ENCODE results near the gene MEA1.
"Not testable (repeated sequence)": the region's sequence is repeated elsewhere in the genome, so short reads cannot be mapped to it uniquely, and the experiment has no call there.

MEA1 gene

DNA sequence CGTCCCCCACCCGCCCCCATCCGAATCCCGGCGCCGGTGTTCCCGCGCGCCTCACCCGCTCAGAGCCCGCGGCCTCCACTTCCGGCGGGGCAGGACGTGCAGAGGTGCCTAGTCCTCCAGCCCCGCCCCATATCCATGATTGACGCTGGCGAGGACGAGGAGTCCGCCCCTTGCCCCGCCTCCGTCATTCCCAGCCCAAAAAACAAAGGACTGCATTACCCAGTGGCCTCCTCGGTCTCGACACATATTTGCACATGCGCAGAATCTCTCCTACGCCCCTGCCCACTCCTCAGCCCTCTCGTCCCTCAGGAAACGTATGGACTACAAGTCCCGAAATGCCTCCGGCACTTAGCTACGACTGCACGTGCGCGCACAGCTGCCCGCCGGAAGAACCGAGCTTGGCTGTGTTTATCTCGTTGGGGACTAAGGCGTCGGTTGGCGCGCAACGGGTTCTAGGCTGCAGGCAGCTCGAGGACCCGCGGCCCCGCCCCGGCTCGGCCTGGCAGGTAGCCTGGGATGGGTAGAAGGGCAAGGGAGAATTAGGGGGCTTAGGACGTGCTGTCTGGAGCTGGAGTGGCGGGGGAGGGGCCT is at the start of gene MEA1, which contains the start of gene KLHDC3:
TSS of gene MEA1 (minus strand) at position 104 of the 591 bp plus-strand sequence. CDS start 133 bp downstream, outside the sequence.
TSS of gene KLHDC3 (plus strand) at position 407 of the 591 bp plus-strand sequence. CDS start 2,944 bp downstream, outside the sequence.
- DNase-seq: peak; percentile 97

DNA sequence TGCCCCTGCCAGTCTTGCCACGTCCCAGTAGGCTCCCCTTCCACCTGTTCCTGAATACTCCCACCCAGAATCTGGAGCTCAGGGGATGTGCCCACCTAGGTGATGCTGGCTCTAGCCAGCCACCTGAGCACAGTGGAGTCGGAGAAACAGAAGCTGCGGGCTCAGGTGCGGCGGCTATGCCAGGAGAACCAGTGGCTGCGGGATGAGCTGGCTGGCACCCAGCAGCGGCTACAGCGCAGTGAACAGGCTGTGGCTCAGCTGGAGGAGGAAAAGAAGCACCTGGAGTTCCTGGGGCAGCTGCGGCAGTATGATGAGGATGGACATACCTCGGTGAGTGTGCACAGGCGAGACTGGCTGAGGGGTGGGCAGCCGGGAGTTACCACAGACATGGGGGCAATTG is 49.1 kb upstream of the MEA1 start:
- DNase-seq: no peak

DNA sequence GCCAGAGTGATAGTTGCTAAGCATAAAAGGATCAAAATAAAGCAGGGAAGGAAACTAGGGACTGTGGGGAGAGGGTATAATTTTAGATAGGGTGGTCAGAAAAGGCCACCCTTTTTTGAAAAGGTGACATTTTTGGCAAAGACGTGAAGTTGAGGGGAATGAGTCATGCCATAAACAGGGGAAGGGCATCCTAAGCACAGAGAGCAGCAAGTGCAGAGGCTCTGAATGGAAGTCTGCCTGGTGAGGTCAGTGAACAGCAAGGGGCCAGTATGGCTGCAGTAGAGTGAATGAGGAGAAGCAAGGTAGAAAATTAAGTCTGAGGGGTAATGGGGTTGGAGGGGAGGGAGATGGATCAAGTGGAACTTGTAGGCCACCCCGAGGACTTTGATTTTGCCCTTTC is 48.1 kb upstream of the MEA1 start:
- DNase-seq: no peak

DNA sequence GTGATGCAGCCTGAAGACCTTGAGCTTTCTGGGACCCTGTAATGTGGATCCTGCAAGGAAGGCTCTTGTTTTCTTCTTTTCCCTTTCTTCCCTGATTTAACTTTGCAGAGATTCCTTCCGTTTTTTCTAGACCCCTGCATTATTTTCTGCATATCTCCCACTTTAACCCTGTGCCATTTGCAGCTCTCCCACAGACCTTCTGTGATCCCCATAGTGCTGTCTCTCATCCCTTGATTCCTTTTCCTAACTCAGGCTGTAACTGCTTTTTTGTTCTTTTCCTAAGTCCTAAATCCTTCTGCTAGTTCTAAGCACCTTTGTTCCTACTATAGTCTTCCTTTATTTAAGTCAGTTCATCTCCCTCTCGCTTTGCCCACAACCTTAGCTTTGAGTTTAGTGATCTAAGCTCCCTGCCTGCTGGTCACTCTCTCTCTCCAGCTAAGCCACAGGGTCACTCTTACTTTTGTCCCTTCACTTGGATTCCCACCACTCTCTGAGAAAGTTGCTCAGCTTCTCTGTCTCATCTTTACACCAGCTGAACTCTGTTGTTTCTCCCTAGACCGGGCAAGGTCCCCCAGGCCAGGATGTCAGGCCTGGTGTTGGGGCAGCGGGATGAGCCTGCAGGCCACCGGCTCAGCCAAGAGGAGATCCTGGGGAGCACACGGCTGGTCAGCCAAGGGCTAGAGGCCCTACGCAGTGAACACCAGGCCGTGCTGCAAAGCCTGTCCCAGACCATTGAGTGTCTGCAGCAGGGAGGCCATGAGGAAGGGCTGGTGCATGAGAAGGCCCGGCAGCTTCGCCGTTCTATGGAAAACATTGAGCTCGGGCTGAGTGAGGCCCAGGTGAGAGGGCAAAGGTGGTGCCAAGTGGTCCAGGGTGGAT is 47.2 kb upstream of the MEA1 start:
- no peak for DNase-seq

DNA sequence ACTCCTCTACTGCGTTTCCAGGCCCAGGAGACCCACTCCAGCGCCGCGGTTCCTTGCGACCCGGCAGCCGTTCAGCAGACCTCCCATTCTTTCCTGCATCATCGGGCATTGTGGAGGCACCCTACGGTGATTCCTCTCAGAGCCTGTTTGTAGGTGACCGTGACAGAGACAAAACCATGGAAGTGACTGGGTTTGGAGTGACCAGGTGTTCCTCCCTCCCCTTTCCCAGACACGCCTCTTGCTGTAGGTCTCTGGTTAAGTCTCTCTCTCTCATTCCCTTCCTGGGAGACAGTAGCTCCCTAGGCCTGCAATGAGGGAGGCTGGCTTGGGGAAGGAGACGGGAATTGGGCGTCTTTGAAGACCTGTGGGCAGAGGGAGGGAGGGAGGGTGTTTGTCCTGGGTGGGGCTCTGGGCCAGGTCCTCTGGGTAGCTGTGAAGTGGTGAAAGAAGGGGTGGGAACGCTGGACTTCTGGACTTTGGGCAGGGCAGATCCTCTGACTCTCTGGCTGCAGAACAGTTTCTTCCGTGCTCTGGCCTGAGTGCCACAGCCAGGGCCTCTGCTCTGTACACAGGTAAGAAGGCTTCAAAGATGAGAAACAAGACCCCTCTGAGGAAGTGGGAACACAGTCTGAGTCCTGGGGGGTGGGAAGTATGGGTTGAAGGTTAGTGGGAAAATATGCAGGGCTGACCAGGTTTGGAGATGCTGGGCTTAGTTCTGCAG is 46.4 kb upstream of the MEA1 start:
- DNase-seq: no peak

GRCh38 chr6:43059168-43060033 is 45.7 kb upstream of the MEA1 start, which contains the start of the genes KLC4 and MRPL2:
Gene KLC4 (plus strand): TSS chr6:43059631. CDS start chr6:43061336, 1,705 bp downstream.
Gene MRPL2 (minus strand): TSS chr6:43059434. CDS start chr6:43059381, 53 bp downstream.
- peak; percentile 98 for DNase-seq

DNA sequence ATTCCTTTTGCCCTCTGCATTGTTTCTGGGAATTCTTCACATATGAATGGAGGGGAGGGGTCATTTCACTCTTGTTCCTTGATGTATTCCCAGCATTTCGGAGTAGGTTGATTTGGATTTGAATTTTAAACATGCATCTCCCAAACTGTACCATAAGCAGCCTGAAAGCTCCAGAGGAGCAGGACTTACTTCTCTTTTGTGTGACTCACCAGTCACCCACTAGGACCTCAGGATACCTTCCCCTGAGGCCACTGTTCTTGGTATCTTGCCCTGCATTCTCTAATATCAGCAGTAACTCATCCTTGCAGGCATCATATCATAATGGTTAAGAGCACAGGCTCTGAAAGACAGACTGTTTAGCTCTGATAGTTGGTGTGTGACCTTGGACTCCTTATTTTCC is 44.8 kb upstream of the MEA1 start:
- no peak for DNase-seq

DNA sequence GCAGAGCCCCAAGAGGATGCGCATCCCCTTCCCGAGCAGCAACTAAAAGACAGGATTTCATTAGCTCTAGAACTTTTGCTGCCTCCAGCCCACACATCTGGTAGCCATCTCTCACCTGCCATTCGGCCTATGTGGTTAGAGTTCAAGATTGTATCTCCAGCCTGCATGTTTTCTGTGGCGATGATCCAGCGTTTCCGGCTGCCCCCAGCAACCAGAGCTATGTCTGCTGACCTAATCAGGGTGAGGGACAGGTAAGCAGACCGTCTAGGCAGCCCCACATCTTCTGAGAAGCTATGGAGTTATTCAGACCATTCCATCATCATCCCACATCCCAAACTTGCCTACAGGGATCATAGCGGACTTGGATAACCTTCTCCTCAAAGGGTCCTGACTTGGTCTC is 42.2 kb upstream of the MEA1 start:
- DNase-seq: no peak

DNA sequence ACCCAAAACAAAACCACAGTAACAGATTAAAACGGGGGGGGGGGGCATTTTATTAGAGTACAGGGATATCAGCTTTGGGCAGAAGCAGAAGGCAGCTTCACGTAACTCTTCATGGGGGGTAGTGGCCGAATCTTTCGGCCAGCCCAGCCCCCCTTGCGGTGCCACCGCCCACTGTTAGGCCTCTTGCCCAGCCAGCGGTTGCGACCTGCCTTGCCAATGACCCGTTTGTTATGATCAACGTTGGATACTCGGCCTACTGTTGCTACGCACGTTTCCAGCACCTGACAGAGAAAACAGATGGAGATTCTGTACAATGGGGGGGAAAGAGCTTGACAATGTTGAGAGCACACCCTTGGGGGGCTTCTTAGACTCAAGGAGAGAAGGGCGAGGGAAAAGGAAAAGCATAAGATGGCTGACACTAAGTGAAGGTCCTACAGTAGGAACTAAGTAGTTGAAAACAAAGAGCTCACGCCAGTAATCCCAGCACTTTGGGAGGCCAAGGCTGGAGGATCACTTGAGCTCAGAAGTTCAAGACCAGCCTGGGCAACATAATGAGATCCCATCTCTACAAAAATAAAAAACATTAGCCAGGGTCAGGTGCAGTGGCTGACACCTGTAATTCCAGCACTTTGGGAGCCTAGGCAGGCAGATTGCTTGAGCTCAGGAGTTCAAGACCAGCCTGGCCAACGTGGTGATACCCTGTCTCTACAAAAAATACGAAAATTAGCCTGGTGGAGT is 40.6 kb upstream of the MEA1 start:
- no peak for DNase-seq

DNA sequence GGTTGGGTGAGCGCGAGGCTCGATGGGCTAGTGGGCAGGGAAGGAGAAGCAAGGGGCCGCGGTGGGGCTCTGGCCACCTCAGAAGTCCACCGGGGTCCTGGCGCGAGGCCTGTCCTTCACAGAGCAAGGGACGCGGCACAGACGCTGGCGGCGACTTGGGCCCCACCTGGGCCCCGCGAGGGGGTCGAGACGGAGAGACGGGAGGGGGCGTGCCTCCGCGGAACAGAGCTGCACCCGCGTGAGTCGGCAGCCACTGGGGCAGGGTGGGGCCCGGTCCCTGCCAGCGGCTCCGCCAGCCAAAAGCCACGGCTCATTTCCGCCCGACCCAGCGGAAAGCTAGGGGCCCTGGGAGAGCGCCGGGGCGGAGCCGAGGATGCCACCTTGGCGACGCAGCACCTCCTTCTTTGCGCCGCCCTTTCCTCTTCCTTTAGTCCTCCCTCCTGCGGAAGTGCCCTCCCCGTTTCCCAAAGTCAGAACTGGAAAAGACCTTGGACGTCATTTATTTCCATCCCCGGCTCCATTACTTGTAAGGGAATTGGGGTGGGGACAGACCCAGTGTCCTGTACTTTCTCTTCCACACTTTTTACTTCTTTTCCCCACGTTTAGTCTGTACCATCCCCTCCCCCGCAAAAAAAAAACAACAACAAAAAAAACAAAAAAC is 39.9 kb upstream of the MEA1 start, which contains the start of gene CUL7:
TSS of gene CUL7 (minus strand) at position 307 of the 661 bp plus-strand sequence. CDS start 1,063 bp downstream, outside the sequence.
- peak; percentile 88 for DNase-seq

DNA sequence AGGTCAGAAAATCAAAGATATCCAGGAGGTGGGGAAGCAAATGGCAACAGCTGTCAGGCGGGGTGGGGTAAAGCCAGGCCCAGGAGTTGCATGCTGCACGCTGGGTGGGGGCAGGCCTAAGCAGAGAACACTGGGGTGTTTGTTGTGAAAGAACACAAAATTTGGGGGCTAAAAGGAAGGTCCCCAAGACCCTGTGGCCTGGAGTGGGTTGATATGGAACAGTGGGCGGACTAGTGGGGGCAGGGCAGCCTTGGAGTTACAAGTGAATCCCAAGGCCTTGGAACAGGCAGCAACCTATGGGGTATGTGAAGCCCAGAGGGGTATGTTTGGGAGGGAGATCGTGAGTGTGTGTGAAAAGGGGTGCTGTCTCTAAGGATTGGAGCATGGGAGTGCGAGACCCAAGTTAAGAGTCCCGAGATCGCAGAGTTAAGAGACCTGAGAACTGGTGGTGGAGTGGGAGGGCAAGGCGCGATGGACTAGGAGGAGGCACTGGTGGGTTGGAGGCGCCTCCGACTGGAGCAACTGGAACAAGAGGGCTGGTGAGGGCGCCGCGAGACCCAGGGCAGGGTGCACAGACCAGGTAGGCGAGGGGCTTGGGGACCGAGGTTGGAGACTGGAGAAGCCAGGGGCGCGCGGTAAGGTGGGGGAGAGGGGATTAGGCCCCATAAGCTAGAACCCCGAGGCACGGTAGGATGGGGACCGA is 39.2 kb upstream of the MEA1 start:
- peak; percentile 19 for DNase-seq

DNA sequence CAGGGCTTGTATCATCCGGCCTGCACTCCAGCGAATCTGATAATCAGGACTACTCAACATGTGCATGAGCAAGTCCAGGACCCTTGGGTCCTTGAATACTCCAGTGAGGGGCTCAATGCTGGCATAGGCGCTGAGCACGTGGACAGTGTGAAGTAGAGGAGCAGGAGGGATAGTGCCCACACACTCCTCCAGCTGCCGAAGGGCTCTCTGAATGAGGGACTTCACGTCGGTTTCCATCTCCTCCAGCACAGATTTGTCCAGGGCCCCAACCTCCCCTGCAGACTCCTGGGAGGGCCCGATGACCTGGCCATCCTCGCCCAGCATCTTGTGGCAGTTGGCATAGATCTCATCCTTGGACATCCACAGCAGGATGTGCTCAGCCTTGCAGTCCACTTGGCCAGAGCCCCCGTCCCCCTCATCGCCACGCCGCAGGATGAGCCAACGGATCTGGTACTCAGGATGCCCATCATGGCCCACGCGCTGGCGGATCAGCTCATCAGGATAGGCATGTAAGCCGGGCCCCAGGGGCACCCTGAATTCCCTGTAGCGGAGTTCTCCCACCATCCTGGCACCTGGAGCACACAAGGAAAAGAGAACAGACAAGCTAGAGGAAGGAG is 38.6 kb upstream of the MEA1 start:
- no peak for DNase-seq

DNA sequence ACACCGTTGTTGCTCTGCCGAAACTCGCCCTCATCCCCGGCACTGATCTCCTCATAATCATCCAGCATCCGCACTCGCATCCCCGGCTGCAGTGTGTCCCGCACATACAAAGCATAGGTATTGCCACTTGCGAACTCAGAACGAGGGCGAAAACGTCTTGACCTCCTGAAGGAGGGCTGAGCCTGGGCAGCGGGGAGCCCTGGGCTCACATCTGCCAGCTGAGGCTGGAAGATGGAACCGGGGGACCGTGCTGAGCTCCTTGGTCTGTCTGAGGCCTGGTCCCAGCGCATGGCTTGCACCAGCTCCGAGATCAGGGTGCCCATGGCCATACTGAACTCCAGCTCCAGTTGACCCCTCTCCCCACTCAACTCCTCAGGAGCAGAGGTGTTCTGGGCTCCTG is 37.2 kb upstream of the MEA1 start:
- no peak for DNase-seq

DNA sequence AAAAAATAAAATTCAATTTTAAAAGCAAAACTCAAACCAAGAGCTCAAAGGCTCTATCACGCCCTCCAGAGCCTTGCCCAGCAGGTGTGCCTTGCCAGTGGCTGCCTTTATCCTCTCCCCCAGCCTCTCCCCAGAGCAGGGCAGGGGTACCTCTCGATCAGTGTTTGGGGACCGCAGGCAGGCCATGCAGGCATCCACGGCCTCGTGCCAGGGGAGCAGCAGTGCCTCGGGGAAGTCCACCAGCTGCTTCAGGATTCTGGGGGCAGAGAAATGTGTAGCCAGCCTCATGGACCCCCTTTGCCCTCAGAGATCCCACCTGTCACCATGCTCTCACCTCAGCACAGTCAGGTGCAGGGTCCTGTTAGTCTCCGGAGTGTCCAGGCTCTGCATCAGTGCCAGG is 34.3 kb upstream of the MEA1 start:
- DNase-seq: no peak

- no peak for DNase-seq
Observed at GRCh38 chr6:43045371-43045930, 31.7 kb upstream of the MEA1 start.

DNA sequence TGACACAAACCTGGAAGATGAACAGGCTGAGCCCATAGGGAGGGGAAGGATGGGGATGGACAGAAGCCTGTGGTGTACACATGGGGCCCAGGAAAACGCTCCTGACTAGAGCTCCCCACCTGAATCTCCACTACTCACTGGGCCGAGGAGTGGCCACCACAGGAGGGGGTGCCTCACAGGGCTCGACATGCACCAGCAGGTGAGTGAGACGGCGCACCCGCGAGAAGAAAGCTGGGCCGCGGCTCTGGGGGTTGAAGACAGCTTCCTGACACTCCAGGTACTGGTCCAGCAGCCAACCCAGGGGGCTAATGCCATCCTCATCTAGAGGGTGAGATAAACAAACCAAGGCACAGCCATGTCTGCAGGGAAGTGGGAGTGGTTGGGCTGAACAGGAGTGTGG is 29.6 kb upstream of the MEA1 start:
- no peak for DNase-seq

- DNase-seq: not testable (repeated sequence)
Observed at GRCh38 chr6:43041475-43041874, 27.7 kb upstream of the MEA1 start.

- no peak for DNase-seq
Observed at GRCh38 chr6:43040542-43041257, 27.0 kb upstream of the MEA1 start.

DNA sequence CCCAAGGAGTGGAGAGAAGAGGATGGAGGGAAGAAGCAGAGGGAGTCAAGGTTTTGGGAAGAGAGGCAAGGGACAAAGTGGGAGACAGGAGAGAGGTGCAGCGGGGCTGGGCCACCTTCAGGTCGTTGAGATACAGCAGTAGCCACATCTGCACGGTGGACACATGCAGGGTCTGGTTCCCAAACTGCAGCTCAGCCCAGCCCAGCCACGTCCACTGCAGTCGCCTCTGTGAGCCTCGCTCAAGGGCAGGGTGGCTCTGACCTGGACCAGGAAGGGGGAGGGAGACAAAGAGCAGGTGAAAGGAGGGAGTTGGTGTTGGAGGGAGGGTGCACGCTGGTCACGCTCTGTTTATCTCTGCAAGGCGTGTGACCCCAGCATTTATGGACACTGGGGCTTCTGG is 25.0 kb upstream of the MEA1 start:
- DNase-seq: no peak
